C1 segment of cervical spinal cord (tissue), 14 donors: Measurements from ENCODE around the gene PANK1.
A peak's percentile ranks its signal among the peaks of the same experiment; 100 is the strongest.
"Not testable (repeated sequence)": the region's sequence is repeated elsewhere in the genome, so short reads cannot be mapped to it uniquely, and the experiment has no call there.

ENCODE experiments used
- DNase-seq, 14 donors: peaks; one replicate each; lab custom pipeline; 2025; lab: John Stamatoyannopoulos, UW

Gene PANK1

GRCh38 chr10:89620296-89620695 is 24.7 kb downstream of the PANK1 start:
- not testable (repeated sequence) for DNase-seq

GRCh38 chr10:89615824-89616223 is 29.2 kb downstream of the PANK1 start:
- no peak for DNase-seq

GRCh38 chr10:89615112-89615511 is 29.9 kb downstream of the PANK1 start:
- DNase-seq = no peak

- no peak for DNase-seq
These were observed 31.5 kb downstream of the PANK1 start for GRCh38 chr10:89613582-89613981.

- no peak for DNase-seq
These were observed 33.8 kb downstream of the PANK1 start for GRCh38 chr10:89611282-89611681.

GRCh38 chr10:89609833-89610346 is 35.2 kb downstream of the PANK1 start:
- DNase-seq = no peak

GRCh38 chr10:89604200-89604599 is 40.8 kb downstream of the PANK1 start:
- no peak for DNase-seq

GRCh38 chr10:89602919-89603318 is 42.1 kb downstream of the PANK1 start:
- no peak for DNase-seq

GRCh38 chr10:89601728-89602361 is 43.2 kb downstream of the PANK1 start:
- no peak for DNase-seq

GRCh38 chr10:89600041-89600440 is 45.0 kb downstream of the PANK1 start:
- no peak for DNase-seq

- no peak for DNase-seq
These were observed 52.0 kb downstream of the PANK1 start for GRCh38 chr10:89593043-89593442.

GRCh38 chr10:89592539-89592938 is 52.5 kb downstream of the PANK1 start:
- DNase-seq = no peak

GRCh38 chr10:89591796-89592271 is 53.2 kb downstream of the PANK1 start:
- DNase-seq = peak in 1 of 14 donors; percentile 10

GRCh38 chr10:89591111-89591795 is 53.8 kb downstream of the PANK1 start:
- DNase-seq = no peak

- no peak for DNase-seq
These were observed 54.7 kb downstream of the PANK1 start for GRCh38 chr10:89590326-89590725.

- DNase-seq = no peak
These were observed 55.8 kb downstream of the PANK1 start for GRCh38 chr10:89589101-89589720.

GRCh38 chr10:89588671-89589070 is 56.4 kb downstream of the PANK1 start:
- no peak for DNase-seq

GRCh38 chr10:89582022-89582421 is 63.0 kb downstream of the PANK1 start:
- DNase-seq = no peak

- no peak for DNase-seq
These were observed 64.8 kb downstream of the PANK1 start for GRCh38 chr10:89580243-89580642.

- DNase-seq = no peak
These were observed 68.3 kb downstream of the PANK1 start for GRCh38 chr10:89576696-89577095.

- DNase-seq = no peak
These were observed 69.0 kb downstream of the PANK1 start for GRCh38 chr10:89576022-89576421.

GRCh38 chr10:89575031-89575430 is 70.0 kb downstream of the PANK1 start:
- DNase-seq = no peak

GRCh38 chr10:89574368-89574767 is 70.7 kb downstream of the PANK1 start:
- no peak for DNase-seq
